GM19239 (cell line): Measurements from ENCODE around the gene STK35.

Experiments used
- DNase-seq: peaks from one replicate; pipeline ENCODE4 v3.0.0; 2011; ENCODE audit warnings: low spot score; ENCODE audit not compliant: insufficient read length
- FAIRE-seq: peaks from 2 replicates; lab custom pipeline; 2011; peaks lifted over from hg19 to GRCh38; lab: Jason Lieb, UNC

The STK35 gene

GRCh38 chr20:2101057-2101864 is at the start of gene STK35:
STK35 (plus strand) TSS chr20:2101827; CDS start chr20:2101882, 55 bp downstream.
- DNase-seq (no peak), FAIRE-seq (peak; percentile 75)

DNA sequence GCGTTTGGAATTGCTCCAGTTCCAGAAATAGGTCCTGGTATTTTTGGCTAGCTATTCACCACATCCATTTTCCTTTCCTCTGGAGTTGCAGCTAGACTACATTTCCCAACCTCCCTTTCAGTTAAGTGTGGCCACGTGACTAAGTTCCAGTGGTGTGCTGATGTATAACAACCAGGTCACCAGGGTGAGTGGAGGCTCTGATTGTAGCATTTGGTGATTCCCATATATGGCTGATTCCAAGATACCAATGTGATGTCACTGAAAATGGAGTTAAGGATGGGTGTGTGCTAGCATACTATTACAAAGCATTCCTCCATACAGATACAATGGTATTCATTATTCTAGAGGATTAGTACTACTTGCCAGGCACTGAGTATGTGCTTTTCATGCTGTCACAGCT is 49.7 kb upstream of the STK35 start:
- DNase-seq = no peak
- FAIRE-seq = no peak

GRCh38 chr20:2052741-2053140 is 48.9 kb upstream of the STK35 start:
- FAIRE-seq = no peak

GRCh38 chr20:2053615-2054014 is 48.0 kb upstream of the STK35 start:
- no peak for DNase-seq
- no peak for FAIRE-seq

More at GRCh38 chr20:2052741-2053140, 48.9 kb upstream of the STK35 start:
- DNase-seq = no peak

DNA sequence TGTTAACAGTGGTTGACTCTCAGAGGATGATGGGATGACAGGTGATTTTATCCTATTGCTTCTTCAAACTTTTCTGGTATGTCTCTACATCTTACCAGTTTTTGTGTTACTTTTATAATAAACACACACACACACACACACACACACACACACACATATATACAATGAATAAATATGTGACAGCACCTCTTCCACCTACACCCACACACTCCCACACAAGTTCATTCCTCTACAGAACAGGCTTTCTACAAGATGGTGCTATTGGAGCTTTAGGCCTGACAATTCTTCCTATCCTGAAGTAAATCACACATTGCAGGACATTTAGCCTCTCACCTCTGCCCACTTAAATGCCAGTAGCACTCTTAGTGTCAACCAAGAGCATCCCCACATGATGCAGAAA is 46.7 kb upstream of the STK35 start:
- FAIRE-seq = no peak
- DNase-seq = no peak

- FAIRE-seq = no peak
- no peak for DNase-seq
Measured at GRCh38 chr20:2059411-2059810, 42.2 kb upstream of the STK35 start.

DNA sequence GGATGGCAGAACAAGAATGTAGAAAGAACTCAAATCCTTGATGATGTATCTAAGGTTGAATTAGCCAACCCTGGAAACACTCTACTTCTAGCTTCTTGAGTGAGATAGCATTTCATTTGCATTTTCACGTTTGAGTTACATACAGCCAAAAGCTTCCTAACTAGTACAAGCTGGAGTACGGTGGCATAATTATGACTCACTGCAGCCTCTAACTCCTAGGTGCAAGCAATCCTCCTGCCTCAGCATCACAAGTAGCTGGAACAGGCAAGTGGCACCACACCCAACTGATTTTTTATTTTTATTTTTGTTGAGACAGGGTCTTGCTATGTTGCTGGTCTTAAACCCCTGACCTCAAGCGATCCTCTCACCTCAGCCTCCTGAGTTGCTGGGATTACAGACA is 36.5 kb upstream of the STK35 start:
- DNase-seq (no peak), FAIRE-seq (no peak)

GRCh38 chr20:2066461-2067122 is 35.0 kb upstream of the STK35 start:
- FAIRE-seq (no peak), DNase-seq (no peak)

GRCh38 chr20:2080532-2081224 is 20.9 kb upstream of the STK35 start:
- DNase-seq (no peak), FAIRE-seq (no peak)

DNA sequence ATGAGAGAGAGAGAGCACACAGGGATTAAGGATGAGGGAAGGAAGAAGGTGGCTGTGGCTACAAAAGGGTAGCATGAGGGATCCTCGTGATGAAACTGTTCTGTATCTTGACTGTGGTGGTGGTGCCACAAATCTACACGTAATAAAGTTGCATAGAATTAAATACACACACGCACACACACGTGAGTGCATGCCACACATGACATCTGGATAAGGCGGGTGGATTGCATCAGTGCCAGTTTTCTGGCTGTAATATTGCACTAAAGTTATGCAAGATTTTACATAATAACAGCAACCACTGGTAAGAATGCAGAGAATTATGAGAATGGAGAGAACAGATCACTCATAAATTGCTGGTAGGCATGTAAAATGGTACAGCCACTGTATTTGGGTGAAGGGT is 16.9 kb upstream of the STK35 start:
- DNase-seq (no peak), FAIRE-seq (no peak)

GRCh38 chr20:2086177-2086979 is 15.2 kb upstream of the STK35 start:
- FAIRE-seq = no peak
- DNase-seq = no peak

GRCh38 chr20:2086980-2087377 is 14.6 kb upstream of the STK35 start:
- DNase-seq = no peak
- FAIRE-seq = no peak

GRCh38 chr20:2088891-2089290 is 12.7 kb upstream of the STK35 start:
- no peak for DNase-seq

GRCh38 chr20:2089447-2089846 is 12.2 kb upstream of the STK35 start:
- DNase-seq (no peak), FAIRE-seq (no peak)

More at GRCh38 chr20:2088891-2089290, 12.7 kb upstream of the STK35 start:
- no peak for FAIRE-seq

DNA sequence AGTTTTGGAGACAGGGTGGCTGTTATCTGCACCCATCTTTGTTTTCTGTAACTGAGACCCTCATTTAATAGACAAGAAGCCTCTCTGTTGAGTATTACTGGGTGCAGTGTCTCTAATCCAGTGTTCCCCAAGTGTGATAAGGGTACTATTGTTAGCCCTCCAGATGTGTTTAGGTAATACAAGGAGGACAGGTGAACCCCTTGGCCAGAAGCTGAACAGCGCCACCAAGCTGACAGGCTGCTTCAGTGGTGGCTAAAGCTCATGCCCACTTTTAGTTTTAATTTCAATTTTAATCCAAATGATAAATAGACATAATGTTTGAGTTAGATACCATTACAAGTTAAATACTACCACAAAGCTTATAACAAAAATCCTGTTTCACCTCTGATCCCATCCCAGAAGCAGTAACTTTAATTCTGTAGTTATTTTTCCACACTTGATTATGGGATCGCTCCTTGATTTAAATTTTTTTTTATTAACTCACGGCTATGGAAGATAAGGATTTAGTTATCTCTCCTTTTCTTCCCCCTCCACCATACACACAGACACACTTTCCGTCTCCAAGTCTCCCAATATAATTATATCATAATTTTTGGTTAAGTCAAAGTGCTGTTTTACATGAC is 8.4 kb upstream of the STK35 start:
- FAIRE-seq (peak; percentile 45), DNase-seq (no peak)

- FAIRE-seq (no peak), DNase-seq (no peak)
Measured at GRCh38 chr20:2093883-2094282, 7.7 kb upstream of the STK35 start.

DNA sequence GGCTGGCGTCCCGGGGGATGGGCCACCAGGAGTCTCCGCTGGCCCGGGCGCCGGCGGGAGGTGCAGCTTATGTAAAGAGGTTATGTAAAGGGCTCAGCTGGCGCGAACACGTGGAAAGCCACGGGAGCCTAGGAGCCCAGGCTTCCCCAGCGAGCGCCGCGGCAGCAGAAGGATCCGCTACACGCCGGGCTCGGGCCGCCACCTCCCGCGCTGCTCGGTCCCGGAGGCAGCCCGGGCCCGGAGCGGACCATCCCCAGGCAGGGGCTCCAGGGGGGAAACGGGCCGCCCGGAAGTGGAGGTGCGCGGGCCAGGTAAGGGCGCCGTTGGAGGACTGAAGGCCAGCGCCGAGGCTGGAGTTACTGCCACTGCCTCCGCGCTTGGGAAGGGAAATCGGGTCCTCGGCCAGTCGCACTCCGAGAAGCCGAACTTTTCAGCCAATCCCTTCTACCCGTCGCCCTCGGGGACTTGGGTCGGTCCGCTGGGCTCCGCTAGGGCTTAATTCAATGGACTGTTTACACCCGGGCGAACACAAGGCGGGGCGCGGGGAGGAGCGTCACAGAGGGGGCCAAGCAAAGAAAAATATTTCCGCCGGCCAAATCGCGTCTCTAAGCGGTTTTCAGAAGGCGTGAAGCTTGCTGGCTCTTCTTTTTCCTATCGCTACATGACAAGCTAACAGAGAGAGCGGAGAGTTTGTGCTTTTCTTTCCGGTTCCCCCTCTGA is 398 bp downstream of the STK35 start:
- no peak for FAIRE-seq
- peak; percentile 83 for DNase-seq

GRCh38 chr20:2102585-2103460 is 1.2 kb downstream of the STK35 start:
- peak; percentile 79 for DNase-seq
- FAIRE-seq = peak; percentile 91
